Daoy (cell line): ENCODE measurements around the gene STPG3. TPM values are rescaled to one million over a fixed set of nuclear protein-coding genes. Genes with fewer than 3 reads are reported as not detected.

Source experiments
- DNase-seq: peaks from one replicate; pipeline ENCODE4 v3.0.0-alpha.2; 2015; ENCODE audit warnings: low read depth
- total RNA-seq: library from RNA; depleted of rRNA; stranded (reverse); fragments of >200 nt; shearing (Covaris generic); gene quantifications from 2 replicates; pipeline ENCODE4 v1.2.3, GENCODE V29; 2014

Gene STPG3
- total RNA-seq, 1 experiment from 2014 or later = not detected

- no peak for DNase-seq
Measured at GRCh38 chr9:137265496-137266161, 14.5 kb downstream of the STPG3 start.

- DNase-seq = no peak
Measured at GRCh38 chr9:137266162-137266527, 15.1 kb downstream of the STPG3 start.

- DNase-seq = no peak
Measured at GRCh38 chr9:137266585-137267453, 15.7 kb downstream of the STPG3 start.

GRCh38 chr9:137267933-137268355, 16.9 kb downstream of the STPG3 start:
- DNase-seq = no peak

- DNase-seq = no peak
Measured at GRCh38 chr9:137268538-137269201, 17.6 kb downstream of the STPG3 start.

GRCh38 chr9:137269231-137269772, 18.2 kb downstream of the STPG3 start:
- DNase-seq = no peak

- DNase-seq = no peak
Measured at GRCh38 chr9:137270929-137271695, 20.0 kb downstream of the STPG3 start.

GRCh38 chr9:137271696-137272076, 20.6 kb downstream of the STPG3 start:
- DNase-seq = no peak

- DNase-seq = no peak
Measured at GRCh38 chr9:137272241-137273094, 21.4 kb downstream of the STPG3 start.

- DNase-seq = no peak
Measured at GRCh38 chr9:137273095-137273490, 22.0 kb downstream of the STPG3 start.

GRCh38 chr9:137273611-137274320, 22.7 kb downstream of the STPG3 start:
- no peak for DNase-seq

- DNase-seq = no peak
Measured at GRCh38 chr9:137275203-137275587, 24.1 kb downstream of the STPG3 start.

GRCh38 chr9:137275588-137276472, 24.7 kb downstream of the STPG3 start:
- DNase-seq = peak; percentile 16

GRCh38 chr9:137276473-137277328, 25.6 kb downstream of the STPG3 start:
- peak; percentile 59 for DNase-seq

- DNase-seq = peak; percentile 94
Measured at GRCh38 chr9:137277329-137278041, 26.4 kb downstream of the STPG3 start, which contains the start of gene TOR4A. Gene TOR4A, plus strand, starts transcription at chr9:137277726. Its CDS starts 964 bp downstream, at chr9:137278690.

- no peak for DNase-seq
Measured at GRCh38 chr9:137278061-137278701, 27.1 kb downstream of the STPG3 start.
